HEK293 (cell line): ENCODE data around the gene HAUS1.
A peak's percentile ranks its signal among the peaks of the same experiment; 100 is the strongest.

Experiments used
- CTCF ChIA-PET: fragments of 350-600 bp; formaldehyde crosslinking; extraction: SDS; loops from one replicate; lab custom pipeline; 2021; ENCODE audit warnings: antibody characterized with exemption; lab: Yijun Ruan, JAX
- POLR2A ChIA-PET: fragments of 300-600 bp; formaldehyde crosslinking; extraction: SDS; loops from one replicate; lab custom pipeline; 2020; ENCODE audit warnings: antibody characterized with exemption, inconsistent platforms; lab: Yijun Ruan, JAX
- H3K27ac ChIP-seq: fragments of 200-500 bp; sonication (Bioruptor generic); 2 replicates; pipeline ENCODE4 v1.5.1; 2014; ENCODE audit warnings: low read depth, low read length, control low read depth, inconsistent platforms; ENCODE audit errors: extremely low read depth
- H3K36me3 ChIP-seq, 2 experiments: fragments of 200-500 bp in 1 of 2; sonication (Bioruptor generic) in 1 of 2; 1 replicate in 1 of 2; 2 replicates in 1 of 2; pipeline ENCODE4 v1.5.1; 2014 to 2017; ENCODE audit warnings: inconsistent platforms in 2 of 2, low read length in 2 of 2; ENCODE audit not compliant: control insufficient read depth in 2 of 2, insufficient read depth in 1 of 2
- H3K4me1 ChIP-seq: fragments of 200-500 bp; sonication (Bioruptor generic); 2 replicates; pipeline ENCODE4 v1.5.1; 2014; ENCODE audit warnings: mild to moderate bottlenecking, low read length, inconsistent platforms; ENCODE audit not compliant: control insufficient read depth, insufficient read depth
- H3K4me3 ChIP-seq: 2 replicates; pipeline ENCODE4 v1.5.1; 2011; ENCODE audit warnings: low read depth, mild to moderate bottlenecking, control low read depth, low read length, moderate library complexity
- H3K9me3 ChIP-seq: fragments of 200-500 bp; sonication (Bioruptor generic); 2 replicates; pipeline ENCODE4 v1.5.1; 2014; ENCODE audit warnings: low read depth, low read length, inconsistent platforms; ENCODE audit not compliant: control insufficient read depth, insufficient read depth
- GFI1B ChIP-seq: fragments of 450-650 bp; formaldehyde crosslinking; IDR thresholded peaks from 2 replicates; pipeline ENCODE4 v1.5.1; 2016; ENCODE audit warnings: missing biosample characterization, missing genetic modification characterization
- GLI4 ChIP-seq: fragments of 450-650 bp; formaldehyde crosslinking; IDR thresholded peaks from 2 replicates; pipeline ENCODE4 v1.5.1; 2016; ENCODE audit warnings: missing biosample characterization, missing genetic modification characterization
- HOXC10 ChIP-seq: sonication (generic); formaldehyde crosslinking; IDR thresholded peaks from 2 replicates; pipeline ENCODE4 v1.8.1; 2023; ENCODE audit warnings: mild to moderate bottlenecking, missing genetic modification reagents
- MEIS1 ChIP-seq: sonication (generic); formaldehyde crosslinking; IDR thresholded peaks from 2 replicates; pipeline ENCODE4 v1.8.1; 2022; ENCODE audit warnings: missing genetic modification reagents, mild to moderate bottlenecking, borderline replicate concordance
- OVOL3 ChIP-seq: fragments of 450-650 bp; formaldehyde crosslinking; IDR thresholded peaks from 2 replicates; pipeline ENCODE4 v1.5.1; 2016; ENCODE audit warnings: missing biosample characterization, missing genetic modification characterization
- SP2 ChIP-seq: fragments of 450-650 bp; formaldehyde crosslinking; IDR thresholded peaks from 2 replicates; pipeline ENCODE4 v1.5.1; 2016; ENCODE audit warnings: missing biosample characterization, missing genetic modification characterization
- SP7 ChIP-seq: fragments of 450-650 bp; formaldehyde crosslinking; IDR thresholded peaks from 2 replicates; pipeline ENCODE4 v1.5.1; 2016; ENCODE audit warnings: missing biosample characterization, missing genetic modification characterization
- WT1 ChIP-seq: fragments of 450-650 bp; formaldehyde crosslinking; IDR thresholded peaks from 2 replicates; pipeline ENCODE4 v1.5.1; 2016; ENCODE audit warnings: missing biosample characterization, missing genetic modification characterization
- YY2 ChIP-seq: fragments of 450-650 bp; formaldehyde crosslinking; IDR thresholded peaks from 2 replicates; pipeline ENCODE4 v1.5.1; 2016; ENCODE audit warnings: missing biosample characterization, missing genetic modification characterization
- ZBTB20 ChIP-seq: fragments of 450-650 bp; formaldehyde crosslinking; IDR thresholded peaks from 2 replicates; pipeline ENCODE4 v1.5.1; 2016; ENCODE audit warnings: missing biosample characterization, missing genetic modification characterization
- ZEB2 ChIP-seq: fragments of 450-650 bp; formaldehyde crosslinking; IDR thresholded peaks from 2 replicates; pipeline ENCODE4 v1.5.1; 2016; ENCODE audit warnings: missing biosample characterization, missing genetic modification characterization
- ZFP3 ChIP-seq: fragments of 450-650 bp; formaldehyde crosslinking; IDR thresholded peaks from 2 replicates; pipeline ENCODE4 v1.5.1; 2016; ENCODE audit warnings: low read depth, missing biosample characterization, missing genetic modification characterization
- ZNF155 ChIP-seq: fragments of 450-650 bp; formaldehyde crosslinking; IDR thresholded peaks from 2 replicates; pipeline ENCODE4 v1.5.1; 2016; ENCODE audit warnings: missing biosample characterization, missing genetic modification characterization
- ZNF19 ChIP-seq: fragments of 450-650 bp; formaldehyde crosslinking; IDR thresholded peaks from 2 replicates; pipeline ENCODE4; 2016; ENCODE audit warnings: missing biosample characterization, missing genetic modification characterization, low read depth
- ZNF211 ChIP-seq: fragments of 450-650 bp; formaldehyde crosslinking; IDR thresholded peaks from 2 replicates; pipeline ENCODE4 v1.5.1; 2016; ENCODE audit warnings: low read depth, missing biosample characterization, missing genetic modification characterization
- ZNF311 ChIP-seq: fragments of 450-650 bp; formaldehyde crosslinking; IDR thresholded peaks from 2 replicates; pipeline ENCODE4 v1.5.1; 2017; ENCODE audit warnings: missing biosample characterization, missing genetic modification characterization, borderline replicate concordance
- ZNF335 ChIP-seq: fragments of 450-650 bp; formaldehyde crosslinking; conservative IDR thresholded peaks from 2 replicates; pipeline ENCODE4 v1.5.1; 2016; ENCODE audit warnings: missing biosample characterization, missing genetic modification characterization
- ZNF423 ChIP-seq: fragments of 450-650 bp; formaldehyde crosslinking; IDR thresholded peaks from 2 replicates; pipeline ENCODE4 v1.5.1; 2016; ENCODE audit warnings: missing biosample characterization, missing genetic modification characterization
- ZNF433 ChIP-seq: fragments of 450-650 bp; formaldehyde crosslinking; IDR thresholded peaks from 2 replicates; pipeline ENCODE4 v1.5.1; 2016; ENCODE audit warnings: missing biosample characterization, missing genetic modification characterization, low read depth
- ZNF48 ChIP-seq: fragments of 450-650 bp; formaldehyde crosslinking; IDR thresholded peaks from 2 replicates; pipeline ENCODE4 v1.5.1; 2016; ENCODE audit warnings: missing biosample characterization, missing genetic modification characterization
- ZNF548 ChIP-seq: fragments of 450-650 bp; formaldehyde crosslinking; IDR thresholded peaks from 2 replicates; pipeline ENCODE4 v1.5.1; 2016; ENCODE audit warnings: missing biosample characterization, missing genetic modification characterization
- ZNF549 ChIP-seq: fragments of 450-650 bp; IDR thresholded peaks from 2 replicates; pipeline ENCODE4 v1.5.1; 2018; ENCODE audit warnings: missing biosample characterization, missing genetic modification characterization, mild to moderate bottlenecking, inconsistent platforms, moderate library complexity
- ZNF558 ChIP-seq: fragments of 450-650 bp; formaldehyde crosslinking; IDR thresholded peaks from 2 replicates; pipeline ENCODE4 v1.5.1; 2016; ENCODE audit warnings: missing biosample characterization, missing genetic modification characterization
- ZNF624 ChIP-seq: fragments of 450-650 bp; formaldehyde crosslinking; IDR thresholded peaks from 2 replicates; pipeline ENCODE4 v1.5.1; 2017; ENCODE audit warnings: missing biosample characterization, missing genetic modification characterization
- ZNF654 ChIP-seq: fragments of 450-650 bp; formaldehyde crosslinking; IDR thresholded peaks from 2 replicates; pipeline ENCODE4 v1.5.1; 2016; ENCODE audit warnings: low read depth, missing biosample characterization, missing genetic modification characterization
- ZNF707 ChIP-seq: fragments of 450-650 bp; formaldehyde crosslinking; IDR thresholded peaks from 2 replicates; pipeline ENCODE4 v1.5.1; 2016; ENCODE audit warnings: missing biosample characterization, missing genetic modification characterization
- TF ChIP-seq, protein P1 (sequence below): fragments of 450-650 bp; formaldehyde crosslinking; IDR thresholded peaks from 2 replicates; pipeline ENCODE4; 2016; ENCODE audit warnings: missing biosample characterization, missing genetic modification characterization
- TF ChIP-seq, protein P2 (sequence below): fragments of 450-650 bp; formaldehyde crosslinking; IDR thresholded peaks from 2 replicates; pipeline ENCODE4 v1.5.1; 2016; ENCODE audit warnings: missing biosample characterization, missing genetic modification characterization
- TF ChIP-seq, protein P3 (sequence below): fragments of 450-650 bp; formaldehyde crosslinking; conservative IDR thresholded peaks from 2 replicates; pipeline ENCODE4 v1.5.1; 2016; ENCODE audit warnings: low read depth, missing biosample characterization, missing genetic modification characterization
- TF ChIP-seq, protein P4 (sequence below): fragments of 450-650 bp; formaldehyde crosslinking; IDR thresholded peaks from 2 replicates; pipeline ENCODE4 v1.5.1; 2017; ENCODE audit warnings: missing biosample characterization, missing genetic modification characterization

HAUS1 gene, protein sequence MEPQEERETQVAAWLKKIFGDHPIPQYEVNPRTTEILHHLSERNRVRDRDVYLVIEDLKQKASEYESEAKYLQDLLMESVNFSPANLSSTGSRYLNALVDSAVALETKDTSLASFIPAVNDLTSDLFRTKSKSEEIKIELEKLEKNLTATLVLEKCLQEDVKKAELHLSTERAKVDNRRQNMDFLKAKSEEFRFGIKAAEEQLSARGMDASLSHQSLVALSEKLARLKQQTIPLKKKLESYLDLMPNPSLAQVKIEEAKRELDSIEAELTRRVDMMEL

DNA sequence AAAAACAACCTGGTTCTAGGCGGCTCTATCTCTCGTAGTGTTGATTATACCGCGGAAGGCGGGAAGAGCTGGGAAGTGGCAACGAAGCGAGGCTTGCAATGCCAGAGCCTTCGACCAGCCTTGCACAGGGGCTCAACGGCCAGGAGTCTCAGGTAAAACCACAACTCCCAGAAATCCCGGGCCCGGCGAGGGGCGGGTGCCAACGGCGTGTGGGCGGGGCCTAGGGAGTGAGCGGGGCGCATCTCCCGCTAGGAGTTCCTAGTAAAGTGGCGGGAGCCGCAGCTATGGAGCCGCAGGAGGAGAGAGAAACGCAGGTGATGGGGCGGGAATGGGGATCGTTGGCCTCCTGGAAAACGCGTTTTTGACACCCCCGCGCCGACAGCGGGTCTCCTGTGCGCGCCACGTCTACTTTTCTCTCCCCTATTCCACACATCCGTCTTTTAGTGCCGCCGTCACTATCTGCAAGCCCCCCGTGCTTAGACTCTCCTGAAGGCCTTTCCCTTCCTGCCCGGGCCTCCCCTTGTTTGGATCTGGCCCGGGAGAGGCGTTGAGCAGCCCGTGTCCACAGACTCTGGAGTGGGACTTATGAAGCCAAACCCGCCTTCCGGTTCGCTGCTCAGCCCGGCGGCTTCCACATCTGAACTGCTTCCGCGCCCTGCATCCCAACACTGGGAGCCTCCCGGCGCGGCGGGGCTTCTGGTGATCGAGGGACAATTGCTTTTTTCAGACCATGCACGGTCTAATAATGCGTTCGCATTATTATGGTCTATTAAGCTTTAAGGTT lies at the start of gene HAUS1:
Gene HAUS1, plus strand, starts transcription at position 258 of the 784 bp plus-strand sequence. Its CDS starts 27 bp downstream, at position 285.
- CTCF ChIA-PET = interaction anchor here (0.6 kb wide), 3 partner anchors 43 to 129 kb away, joined by 4 to 5 read pairs (median 4); no protein-coding TSS in a partner anchor
- Histone ChIP-seq H3K27ac (peak within 1 kb of the TSS; percentile 91), H3K4me3 (peak within 1 kb of the TSS; percentile 49), H3K4me1 (no peaks in the 10 kb centered on the region), H3K9me3 (no peaks in the 10 kb centered on the region), H3K36me3 (peaks cover 16 to 25% of the 10 kb centered on the region in 2 experiments)
- POLR2A ChIA-PET = interaction anchor here (0.7 to 2.5 kb wide), 4 partner anchors 9 to 40 kb away, joined by 3 to 9 read pairs (median 4); no protein-coding TSS in a partner anchor
- TF ChIP-seq SP2 (tag by site-specific recombination) (peak; percentile 75), ZNF548 (tag by site-specific recombination) (0 out of 2 replicates have a peak, but pooled peaks have one; percentile 26), WT1 (peak; percentile 39; the same call in 1 of the 2 replicates), ZNF707 (tag by site-specific recombination) (no peak), ZNF624 (tag by site-specific recombination) (no peak), ZNF48 (no peak), ZNF311 (tag by site-specific recombination) (no peak), ZNF423 (tag by site-specific recombination) (no peak), MEIS1 (CRISPR knock-in tag) (no peak), ZNF433 (tag by site-specific recombination) (no peak), ZNF558 (tag by site-specific recombination) (0 out of 2 replicates have a peak, but pooled peaks have one; percentile 41), ZNF211 (tag by site-specific recombination) (no peak), ZFP3 (no peak), OVOL3 (tag by site-specific recombination) (peak; percentile 74), HOXC10 (CRISPR knock-in tag) (no peak), ZNF654 (tag by site-specific recombination) (no peak), ZBTB20 (tag by site-specific recombination) (peak; percentile 98), SP7 (tag by site-specific recombination) (peak; percentile 63; the same call in 1 of the 2 replicates), YY2 (peak; percentile 52; the same call in 1 of the 2 replicates), ZNF19 (no peak), ZNF335 (tag by site-specific recombination) (peak; percentile 86), GFI1B (tag by site-specific recombination) (no peak), GLI4 (no peak), ZEB2 (tag by site-specific recombination) (no peak), ZNF155 (tag by site-specific recombination) (no peak), ZNF549 (tag by site-specific recombination) (no peak)
- TF ChIP-seq, protein P1, sequence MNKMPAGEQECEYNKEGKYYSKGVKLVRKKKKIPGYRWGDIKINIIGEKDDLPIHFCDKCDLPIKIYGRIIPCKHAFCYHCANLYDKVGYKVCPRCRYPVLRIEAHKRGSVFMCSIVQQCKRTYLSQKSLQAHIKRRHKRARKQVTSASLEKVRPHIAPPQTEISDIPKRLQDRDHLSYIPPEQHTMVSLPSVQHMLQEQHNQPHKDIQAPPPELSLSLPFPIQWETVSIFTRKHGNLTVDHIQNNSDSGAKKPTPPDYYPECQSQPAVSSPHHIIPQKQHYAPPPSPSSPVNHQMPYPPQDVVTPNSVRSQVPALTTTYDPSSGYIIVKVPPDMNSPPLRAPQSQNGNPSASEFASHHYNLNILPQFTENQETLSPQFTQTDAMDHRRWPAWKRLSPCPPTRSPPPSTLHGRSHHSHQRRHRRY (tag by site-specific recombination) = no peak
- TF ChIP-seq, protein P2, sequence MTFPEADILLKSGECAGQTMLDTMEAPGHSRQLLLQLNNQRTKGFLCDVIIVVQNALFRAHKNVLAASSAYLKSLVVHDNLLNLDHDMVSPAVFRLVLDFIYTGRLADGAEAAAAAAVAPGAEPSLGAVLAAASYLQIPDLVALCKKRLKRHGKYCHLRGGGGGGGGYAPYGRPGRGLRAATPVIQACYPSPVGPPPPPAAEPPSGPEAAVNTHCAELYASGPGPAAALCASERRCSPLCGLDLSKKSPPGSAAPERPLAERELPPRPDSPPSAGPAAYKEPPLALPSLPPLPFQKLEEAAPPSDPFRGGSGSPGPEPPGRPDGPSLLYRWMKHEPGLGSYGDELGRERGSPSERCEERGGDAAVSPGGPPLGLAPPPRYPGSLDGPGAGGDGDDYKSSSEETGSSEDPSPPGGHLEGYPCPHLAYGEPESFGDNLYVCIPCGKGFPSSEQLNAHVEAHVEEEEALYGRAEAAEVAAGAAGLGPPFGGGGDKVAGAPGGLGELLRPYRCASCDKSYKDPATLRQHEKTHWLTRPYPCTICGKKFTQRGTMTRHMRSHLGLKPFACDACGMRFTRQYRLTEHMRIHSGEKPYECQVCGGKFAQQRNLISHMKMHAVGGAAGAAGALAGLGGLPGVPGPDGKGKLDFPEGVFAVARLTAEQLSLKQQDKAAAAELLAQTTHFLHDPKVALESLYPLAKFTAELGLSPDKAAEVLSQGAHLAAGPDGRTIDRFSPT = peak; percentile 62; the same call in 1 of the 2 replicates
- TF ChIP-seq, protein P3, sequence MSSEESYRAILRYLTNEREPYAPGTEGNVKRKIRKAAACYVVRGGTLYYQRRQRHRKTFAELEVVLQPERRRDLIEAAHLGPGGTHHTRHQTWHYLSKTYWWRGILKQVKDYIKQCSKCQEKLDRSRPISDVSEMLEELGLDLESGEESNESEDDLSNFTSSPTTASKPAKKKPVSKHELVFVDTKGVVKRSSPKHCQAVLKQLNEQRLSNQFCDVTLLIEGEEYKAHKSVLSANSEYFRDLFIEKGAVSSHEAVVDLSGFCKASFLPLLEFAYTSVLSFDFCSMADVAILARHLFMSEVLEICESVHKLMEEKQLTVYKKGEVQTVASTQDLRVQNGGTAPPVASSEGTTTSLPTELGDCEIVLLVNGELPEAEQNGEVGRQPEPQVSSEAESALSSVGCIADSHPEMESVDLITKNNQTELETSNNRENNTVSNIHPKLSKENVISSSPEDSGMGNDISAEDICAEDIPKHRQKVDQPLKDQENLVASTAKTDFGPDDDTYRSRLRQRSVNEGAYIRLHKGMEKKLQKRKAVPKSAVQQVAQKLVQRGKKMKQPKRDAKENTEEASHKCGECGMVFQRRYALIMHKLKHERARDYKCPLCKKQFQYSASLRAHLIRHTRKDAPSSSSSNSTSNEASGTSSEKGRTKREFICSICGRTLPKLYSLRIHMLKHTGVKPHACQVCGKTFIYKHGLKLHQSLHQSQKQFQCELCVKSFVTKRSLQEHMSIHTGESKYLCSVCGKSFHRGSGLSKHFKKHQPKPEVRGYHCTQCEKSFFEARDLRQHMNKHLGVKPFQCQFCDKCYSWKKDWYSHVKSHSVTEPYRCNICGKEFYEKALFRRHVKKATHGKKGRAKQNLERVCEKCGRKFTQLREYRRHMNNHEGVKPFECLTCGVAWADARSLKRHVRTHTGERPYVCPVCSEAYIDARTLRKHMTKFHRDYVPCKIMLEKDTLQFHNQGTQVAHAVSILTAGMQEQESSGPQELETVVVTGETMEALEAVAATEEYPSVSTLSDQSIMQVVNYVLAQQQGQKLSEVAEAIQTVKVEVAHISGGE (tag by site-specific recombination) = peak; percentile 81
- TF ChIP-seq, protein P4, sequence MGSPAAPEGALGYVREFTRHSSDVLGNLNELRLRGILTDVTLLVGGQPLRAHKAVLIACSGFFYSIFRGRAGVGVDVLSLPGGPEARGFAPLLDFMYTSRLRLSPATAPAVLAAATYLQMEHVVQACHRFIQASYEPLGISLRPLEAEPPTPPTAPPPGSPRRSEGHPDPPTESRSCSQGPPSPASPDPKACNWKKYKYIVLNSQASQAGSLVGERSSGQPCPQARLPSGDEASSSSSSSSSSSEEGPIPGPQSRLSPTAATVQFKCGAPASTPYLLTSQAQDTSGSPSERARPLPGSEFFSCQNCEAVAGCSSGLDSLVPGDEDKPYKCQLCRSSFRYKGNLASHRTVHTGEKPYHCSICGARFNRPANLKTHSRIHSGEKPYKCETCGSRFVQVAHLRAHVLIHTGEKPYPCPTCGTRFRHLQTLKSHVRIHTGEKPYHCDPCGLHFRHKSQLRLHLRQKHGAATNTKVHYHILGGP (tag by site-specific recombination) = no peak
